ENCODE results near the gene EXOC3.

Gene EXOC3

GRCh38 chr5:454936-455335 is 12.0 kb downstream of the EXOC3 start:
- H4K20me1 ChIP-seq (ENCODE audit: insufficient read depth) = no peaks in the 10 kb centered on the region
- H3K9ac ChIP-seq = no peak overlapping the region
- TF ChIP-seq CTCF (conservative IDR thresholded peaks at IDR 0.05; ENCODE audit: low read depth, low read length) = no peak
- H3K27me3 ChIP-seq (ENCODE audit: insufficient read depth, low read depth) = no peaks in the 10 kb centered on the region
- H3K27ac ChIP-seq = no peak overlapping the region
- H2AFZ ChIP-seq (ENCODE audit: low read depth) = no peak overlapping the region
- peaks cover 16% of the 10 kb centered on the region for H3K4me1 ChIP-seq (ENCODE audit: low read depth, poor library complexity, severe bottlenecking)
- no peak overlapping the region for H3K4me3 ChIP-seq (IDR thresholded peaks at IDR 0.05; ENCODE audit: insufficient read depth, low read depth, low read length)
- H3K79me2 ChIP-seq (ENCODE audit: insufficient read depth, low read depth) = no peaks in the 10 kb centered on the region; the same call in 1 of the 2 replicates
- H3K36me3 ChIP-seq (ENCODE audit: insufficient read depth) = peaks cover 9% of the 10 kb centered on the region; the same call in 1 of the 2 replicates
- no peak overlapping the region for H3K4me2 ChIP-seq

GRCh38 chr5:455806-456205 is 12.8 kb downstream of the EXOC3 start:
- Histone ChIP-seq H3K79me2 (ENCODE audit: insufficient read depth, low read depth) (no peaks in the 10 kb centered on the region; the same call in 1 of the 2 replicates), H3K4me3 (IDR thresholded peaks at IDR 0.05; ENCODE audit: insufficient read depth, low read depth, low read length) (no peak overlapping the region), H3K27me3 (ENCODE audit: insufficient read depth, low read depth) (no peaks in the 10 kb centered on the region), H4K20me1 (ENCODE audit: insufficient read depth) (no peaks in the 10 kb centered on the region), H3K36me3 (ENCODE audit: insufficient read depth) (peaks cover 8% of the 10 kb centered on the region; the same call in 1 of the 2 replicates), H3K27ac (no peak overlapping the region), H3K9ac (no peak overlapping the region), H3K4me2 (no peak overlapping the region), H2AFZ (ENCODE audit: low read depth) (no peak overlapping the region), H3K4me1 (ENCODE audit: low read depth, poor library complexity, severe bottlenecking) (peaks cover 16% of the 10 kb centered on the region)
- TF ChIP-seq CTCF (conservative IDR thresholded peaks at IDR 0.05; ENCODE audit: low read depth, low read length) = no peak

GRCh38 chr5:456351-457194 is 13.6 kb downstream of the EXOC3 start:
- Histone ChIP-seq H3K4me3 (IDR thresholded peaks at IDR 0.05; ENCODE audit: insufficient read depth, low read depth, low read length) (no peak overlapping the region), H2AFZ (ENCODE audit: low read depth) (no peak overlapping the region), H3K27ac (no peak overlapping the region), H3K4me2 (no peak overlapping the region), H4K20me1 (ENCODE audit: insufficient read depth) (no peaks in the 10 kb centered on the region), H3K4me1 (ENCODE audit: low read depth, poor library complexity, severe bottlenecking) (peaks cover 16% of the 10 kb centered on the region), H3K27me3 (ENCODE audit: insufficient read depth, low read depth) (no peaks in the 10 kb centered on the region), H3K79me2 (ENCODE audit: insufficient read depth, low read depth) (no peaks in the 10 kb centered on the region; the same call in 1 of the 2 replicates), H3K9ac (no peak overlapping the region), H3K36me3 (ENCODE audit: insufficient read depth) (peaks cover 8% of the 10 kb centered on the region; the same call in 1 of the 2 replicates)
- TF ChIP-seq CTCF (conservative IDR thresholded peaks at IDR 0.05; ENCODE audit: low read depth, low read length) = no peak

- peaks cover 4% of the 10 kb centered on the region; the same call in 1 of the 2 replicates for H3K36me3 ChIP-seq (ENCODE audit: insufficient read depth)
Observed at GRCh38 chr5:457195-457961, 14.4 kb downstream of the EXOC3 start.

More at GRCh38 chr5:457195-457961, 14.4 kb downstream of the EXOC3 start:
- no peaks in the 10 kb centered on the region for H3K27me3 ChIP-seq (ENCODE audit: insufficient read depth, low read depth)
- H3K4me1 ChIP-seq (ENCODE audit: low read depth, poor library complexity, severe bottlenecking) = peaks cover 16% of the 10 kb centered on the region
- no peaks in the 10 kb centered on the region; the same call in 1 of the 2 replicates for H3K79me2 ChIP-seq (ENCODE audit: insufficient read depth, low read depth)
- H3K27ac ChIP-seq = no peak overlapping the region
- H3K4me2 ChIP-seq = no peak overlapping the region
- no peak for TF ChIP-seq CTCF (conservative IDR thresholded peaks at IDR 0.05; ENCODE audit: low read depth, low read length)
- H4K20me1 ChIP-seq (ENCODE audit: insufficient read depth) = no peaks in the 10 kb centered on the region
- H3K4me3 ChIP-seq (IDR thresholded peaks at IDR 0.05; ENCODE audit: insufficient read depth, low read depth, low read length) = no peak overlapping the region
- no peak overlapping the region for H3K9ac ChIP-seq
- no peak overlapping the region for H2AFZ ChIP-seq (ENCODE audit: low read depth)
